ENCODE measurements around the gene ATXN7L3. TPM values are rescaled to one million over a fixed set of nuclear protein-coding genes. Genes with fewer than 3 reads are reported as not detected.

ATXN7L3 gene
- total and polyA plus RNA-seq, 10 of the 15 experiments (the other 5 are each of a cell fraction or from before 2014, with no cell fraction given), result 0.71 to 78.7 (median 32.7) TPM

- TF ChIP-seq IRF3 (IDR thresholded peaks at IDR 0.05), result no peak
- no peak for TF ChIP-seq HDAC2 (IDR thresholded peaks at IDR 0.05)
- TF ChIP-seq SIX5 (IDR thresholded peaks at IDR 0.05; ENCODE audit: low read depth, low read length, severe bottlenecking), result peak; percentile 39
- peak; percentile 98 for TF ChIP-seq E2F8 (IDR thresholded peaks at IDR 0.05; ENCODE audit: low read depth, partially characterized antibody)
- TF ChIP-seq MTA2 (IDR thresholded peaks at IDR 0.05; ENCODE audit: low read depth), result no peak
Observed at GRCh38 chr17:44186307-44187130, 13.2 kb downstream of the ATXN7L3 start, which contains the start of gene TMUB2 (continued).

GRCh38 chr17:44184212-44184810 lies 15.4 kb downstream of the ATXN7L3 start:
- Histone ChIP-seq H3K27me3 (replicated peaks in 1 of 2; ENCODE audit: control insufficient read depth in 2 of 2, insufficient read depth in 2 of 2, low read length in 1 of 2) (no peaks in the 10 kb centered on the region), H3K9ac (ENCODE audit: control insufficient read depth, insufficient read depth, low read length) (no peak overlapping the region), H4K20me1 (ENCODE audit: control insufficient read depth, insufficient read depth) (no peaks in the 10 kb centered on the region), H3K4me3 (no peak overlapping the region), H3K27ac (ENCODE audit: control insufficient read depth, insufficient read depth) (no peak overlapping the region), H3K9me3 (replicated peaks; ENCODE audit: control insufficient read depth, insufficient read depth, low read length) (no peaks in the 10 kb centered on the region), H3K4me1 (ENCODE audit: control insufficient read depth, insufficient read depth, low read length) (peaks cover 4% of the 10 kb centered on the region), H2AFZ (ENCODE audit: control insufficient read depth, low read depth, low read length) (no peak overlapping the region), H3K79me2 (ENCODE audit: control insufficient read depth, insufficient read depth, low read length) (peaks cover 38% of the 10 kb centered on the region), H3K36me3 (ENCODE audit: control insufficient read depth in 2 of 2, insufficient read depth in 2 of 2, low read length in 1 of 2) (peaks cover 0 to 1% of the 10 kb centered on the region in 2 experiments; a peak in 3 of 4 replicates), H3K4me2 (ENCODE audit: control insufficient read depth, insufficient read depth) (peak overlapping the region; percentile 86)
- no peak for ATAC-seq
- DNase-seq (ENCODE audit: low read depth, low spot score), result no peak
- 88% methylated on average over 8 of the region's 8 CpGs for WGBS (ENCODE audit: insufficient coverage, insufficient replicate concordance, low lambda C conversion rate, missing lambda C conversion rate)
- ChIA-PET RAD21 (ENCODE audit: unreplicated experiment) (interaction anchor here (0.6 to 3.2 kb wide), 2 partner anchors 21 to 26 kb away, joined by 3 to 13 read pairs; no protein-coding TSS in a partner anchor), POLR2A (interaction anchor here (0.9 to 1.4 kb wide), 3 partner anchors 25 to 118 kb away, joined by 3 to 6 read pairs (median 4); partner anchors contain the start of gene LSM12), CTCF (interaction anchor here (1.1 to 2.8 kb wide), 7 partner anchors 16 to 166 kb away, joined by 3 to 12 read pairs (median 6); partner anchors contain the start of gene GRN), SMC1A (ENCODE audit: uncharacterized antibody, unreplicated experiment) (interaction anchor here (1.0 to 2.5 kb wide), 5 partner anchors 14 to 167 kb away, joined by 3 to 7 read pairs (median 5); no protein-coding TSS in a partner anchor)
- BruUV-seq (replicated peaks), result no TSS peak
- no peak for FAIRE-seq
- in situ Hi-C loops (cut with MboI) (no loop called here), intact Hi-C loops (cut with micrococcal nuclease; ENCODE audit: unreplicated experiment) (no loop called here)
- TF ChIP-seq MYC (IDR thresholded peaks at IDR 0.05; ENCODE audit: insufficient read depth, insufficient read length, insufficient replicate concordance, low read length, severe bottlenecking) (no peak), ZBTB40 (IDR thresholded peaks at IDR 0.05; ENCODE audit: borderline replicate concordance) (no peak), BCL3 (IDR thresholded peaks at IDR 0.05; ENCODE audit: borderline replicate concordance, insufficient read depth, low read depth, low read length, poor library complexity, severe bottlenecking) (no peak), MYB (IDR thresholded peaks at IDR 0.05; ENCODE audit: borderline replicate concordance, low read depth, low read length) (no peak)
